Head of caudate nucleus (tissue), 42 donors: ENCODE measurements around the gene LDLR.

Source experiments
- DNase-seq, 42 donors: peaks; one replicate each; pipeline versions ENCODE4 v3.0.0 to v3.0.0-alpha.2; 2020 to 2021; ENCODE audit warnings: mixed read lengths in 7 of 42
- intact Hi-C: fragments of 100-400 bp; cut with DNase I; formaldehyde crosslinking; loops from one replicate; pipeline ENCODE4 v1.15.0; 2022

LDLR gene

DNA sequence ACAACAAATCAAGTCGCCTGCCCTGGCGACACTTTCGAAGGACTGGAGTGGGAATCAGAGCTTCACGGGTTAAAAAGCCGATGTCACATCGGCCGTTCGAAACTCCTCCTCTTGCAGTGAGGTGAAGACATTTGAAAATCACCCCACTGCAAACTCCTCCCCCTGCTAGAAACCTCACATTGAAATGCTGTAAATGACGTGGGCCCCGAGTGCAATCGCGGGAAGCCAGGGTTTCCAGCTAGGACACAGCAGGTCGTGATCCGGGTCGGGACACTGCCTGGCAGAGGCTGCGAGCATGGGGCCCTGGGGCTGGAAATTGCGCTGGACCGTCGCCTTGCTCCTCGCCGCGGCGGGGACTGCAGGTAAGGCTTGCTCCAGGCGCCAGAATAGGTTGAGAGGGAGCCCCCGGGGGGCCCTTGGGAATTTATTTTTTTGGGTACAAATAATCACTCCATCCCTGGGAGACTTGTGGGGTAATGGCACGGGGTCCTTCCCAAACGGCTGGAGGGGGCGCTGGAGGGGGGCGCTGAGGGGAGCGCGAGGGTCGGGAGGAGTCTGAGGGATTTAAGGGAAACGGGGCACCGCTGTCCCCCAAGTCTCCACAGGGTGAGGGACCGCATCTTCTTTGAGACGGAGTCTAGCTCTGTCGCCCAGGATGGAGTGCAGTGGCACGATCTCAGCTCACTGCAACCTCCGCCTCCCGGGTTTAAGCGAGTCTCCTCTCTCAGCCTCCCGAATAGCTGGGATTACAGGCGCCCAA, at the start of gene LDLR:
Gene LDLR, plus strand, starts transcription at position 210 of the 760 bp plus-strand sequence. Its CDS starts 86 bp downstream, at position 296.
- intact Hi-C loops, result no loop called here
- peak in 39 of 42 donors; percentile 15 to 79 (median 47) for DNase-seq

- intact Hi-C loops, result no loop called here
- no peak for DNase-seq
Measured at GRCh38 chr19:11041194-11041593, 48.1 kb upstream of the LDLR start.

- no peak for DNase-seq
Measured at GRCh38 chr19:11041966-11042627, 47.2 kb upstream of the LDLR start.

GRCh38 chr19:11044431-11044830, 44.8 kb upstream of the LDLR start:
- intact Hi-C loops, result no loop called here

More at GRCh38 chr19:11041966-11042627, 47.2 kb upstream of the LDLR start:
- intact Hi-C loops, result no loop called here

GRCh38 chr19:11045536-11045935, 43.7 kb upstream of the LDLR start:
- no peak for DNase-seq
- intact Hi-C loops, result no loop called here

More at GRCh38 chr19:11044431-11044830, 44.8 kb upstream of the LDLR start:
- no peak for DNase-seq

GRCh38 chr19:11046605-11047354, 42.5 kb upstream of the LDLR start:
- intact Hi-C loops, result no loop called here
- no peak for DNase-seq

DNA sequence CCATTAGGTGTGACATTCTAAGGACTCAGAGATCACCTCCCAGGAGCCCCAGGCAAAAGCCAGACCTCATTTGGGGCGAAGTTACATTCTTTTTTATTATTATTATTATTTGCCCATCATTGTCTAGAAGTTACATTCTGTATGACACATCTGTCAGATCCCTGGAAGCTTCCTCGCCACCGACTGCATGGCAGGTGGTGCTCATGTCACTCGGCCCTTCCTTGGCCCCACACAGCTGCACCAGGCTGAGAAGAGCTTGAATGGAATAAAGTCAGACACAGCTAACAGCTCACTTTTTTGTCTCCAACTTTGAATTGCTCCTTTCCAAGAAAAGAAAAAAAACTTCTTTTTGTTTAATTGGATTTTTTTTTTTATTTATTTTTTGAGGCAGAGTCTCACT, 41.4 kb upstream of the LDLR start:
- no peak for DNase-seq
- intact Hi-C loops, result no loop called here

GRCh38 chr19:11050323-11051114, 38.7 kb upstream of the LDLR start:
- intact Hi-C loops, result no loop called here
- DNase-seq, result peak in 1 of 42 donors; percentile 17

GRCh38 chr19:11053817-11054195, 35.5 kb upstream of the LDLR start:
- DNase-seq, result no peak
- intact Hi-C loops, result no loop called here

DNA sequence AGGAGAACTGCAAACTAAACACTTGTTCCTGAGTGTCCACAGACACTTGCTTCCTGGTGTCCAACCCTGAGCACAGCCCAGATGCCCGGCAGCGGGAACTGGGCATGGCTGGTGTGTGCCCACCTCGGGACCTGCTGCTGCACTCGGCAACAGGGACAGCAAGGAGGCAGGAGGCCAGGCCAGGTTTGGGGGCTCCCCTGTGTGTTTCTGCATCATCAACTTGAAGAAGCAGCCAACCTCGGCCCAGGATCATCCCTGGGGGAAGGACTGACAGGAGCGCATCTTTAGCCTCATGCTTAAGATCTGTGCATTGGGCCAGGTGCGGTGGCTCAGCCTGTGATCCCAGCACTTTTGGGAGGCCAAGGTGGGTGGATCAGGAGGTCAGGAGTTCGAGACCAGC, 35.1 kb upstream of the LDLR start:
- DNase-seq, result no peak
- intact Hi-C loops, result no loop called here

GRCh38 chr19:11054628-11055027, 34.6 kb upstream of the LDLR start:
- intact Hi-C loops, result no loop called here
- no peak for DNase-seq

DNA sequence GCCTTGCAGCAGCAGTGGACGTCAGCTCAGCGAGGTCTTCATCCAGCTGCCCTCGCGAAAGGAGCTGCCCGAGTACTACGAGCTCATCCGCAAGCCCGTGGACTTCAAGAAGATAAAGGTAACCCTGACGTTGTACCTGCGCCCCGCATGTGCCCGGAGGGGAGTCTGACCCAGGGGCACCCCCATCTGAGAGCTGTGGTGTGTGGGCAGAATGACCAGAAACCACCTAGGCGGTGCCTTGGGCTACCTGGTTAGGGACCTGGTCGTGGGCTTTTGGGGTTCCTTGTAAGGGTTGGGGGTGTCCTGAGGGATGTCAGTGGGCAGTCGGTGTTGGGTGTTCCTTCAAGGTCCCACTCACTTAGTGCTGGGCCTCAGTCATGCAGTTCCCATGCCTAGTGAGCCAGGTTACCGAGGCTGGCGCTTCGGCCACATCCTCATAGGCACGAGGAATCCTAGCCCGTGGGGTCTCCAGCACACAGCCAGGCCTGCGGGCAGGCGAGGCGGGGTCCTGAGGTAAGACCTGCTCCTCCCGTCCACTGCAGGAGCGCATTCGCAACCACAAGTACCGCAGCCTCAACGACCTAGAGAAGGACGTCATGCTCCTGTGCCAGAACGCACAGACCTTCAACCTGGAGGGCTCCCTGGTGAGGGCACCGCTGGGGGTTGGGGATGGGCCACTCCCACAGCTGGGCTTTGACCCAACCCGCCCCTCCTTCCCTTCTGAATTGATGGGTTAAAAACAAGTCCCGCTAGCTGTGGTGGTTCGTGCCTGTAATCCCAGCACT, 30.8 kb upstream of the LDLR start:
- DNase-seq, result no peak

DNA sequence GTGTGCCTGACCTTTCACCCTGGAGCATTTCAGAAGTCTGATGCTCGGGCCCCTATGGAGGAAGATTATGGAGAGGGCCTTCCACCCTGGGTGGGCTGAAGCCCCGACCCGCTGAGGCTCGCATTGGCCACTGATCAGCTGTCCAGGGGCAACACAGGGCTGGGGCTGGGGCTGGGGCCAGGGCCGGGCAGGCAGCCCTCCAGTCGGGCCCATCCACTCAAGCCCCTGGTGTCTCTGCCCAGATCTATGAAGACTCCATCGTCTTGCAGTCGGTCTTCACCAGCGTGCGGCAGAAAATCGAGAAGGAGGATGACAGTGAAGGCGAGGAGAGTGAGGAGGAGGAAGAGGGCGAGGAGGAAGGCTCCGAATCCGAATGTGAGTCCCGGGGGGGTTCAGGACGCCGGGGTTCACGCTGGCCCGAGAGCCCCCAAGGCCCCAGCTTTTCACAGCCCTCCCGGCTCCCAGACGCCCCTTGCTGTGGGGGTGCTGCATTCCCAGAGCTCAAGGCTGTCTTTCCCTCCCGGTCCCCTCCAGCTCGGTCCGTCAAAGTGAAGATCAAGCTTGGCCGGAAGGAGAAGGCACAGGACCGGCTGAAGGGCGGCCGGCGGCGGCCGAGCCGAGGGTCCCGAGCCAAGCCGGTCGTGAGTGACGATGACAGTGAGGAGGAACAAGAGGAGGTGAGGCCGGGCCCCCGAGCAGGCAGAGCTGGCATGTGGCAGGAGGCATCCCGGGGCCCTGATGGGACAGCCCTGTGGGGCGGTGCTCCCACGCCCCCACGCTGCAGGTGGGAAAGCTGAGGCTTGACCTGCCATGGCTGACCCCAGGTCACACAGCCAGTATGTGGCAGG, 29.5 kb upstream of the LDLR start:
- no peak for DNase-seq
- intact Hi-C loops, result no loop called here

More for the DNA sequence above, 30.8 kb upstream of the LDLR start:
- intact Hi-C loops, result no loop called here

DNA sequence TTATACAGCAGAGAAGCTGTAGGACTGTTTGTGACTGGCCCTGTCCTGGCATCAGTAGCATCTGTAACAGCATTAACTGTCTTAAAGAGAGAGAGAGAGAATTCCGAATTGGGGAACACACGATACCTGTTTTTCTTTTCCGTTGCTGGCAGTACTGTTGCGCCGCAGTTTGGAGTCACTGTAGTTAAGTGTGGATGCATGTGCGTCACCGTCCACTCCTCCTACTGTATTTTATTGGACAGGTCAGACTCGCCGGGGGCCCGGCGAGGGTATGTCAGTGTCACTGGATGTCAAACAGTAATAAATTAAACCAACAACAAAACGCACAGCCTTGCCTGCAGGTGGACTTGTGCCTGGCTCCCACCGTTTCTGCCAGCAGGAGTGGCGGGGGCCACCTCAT, 27.3 kb upstream of the LDLR start:
- intact Hi-C loops, result no loop called here
- no peak for DNase-seq

DNA sequence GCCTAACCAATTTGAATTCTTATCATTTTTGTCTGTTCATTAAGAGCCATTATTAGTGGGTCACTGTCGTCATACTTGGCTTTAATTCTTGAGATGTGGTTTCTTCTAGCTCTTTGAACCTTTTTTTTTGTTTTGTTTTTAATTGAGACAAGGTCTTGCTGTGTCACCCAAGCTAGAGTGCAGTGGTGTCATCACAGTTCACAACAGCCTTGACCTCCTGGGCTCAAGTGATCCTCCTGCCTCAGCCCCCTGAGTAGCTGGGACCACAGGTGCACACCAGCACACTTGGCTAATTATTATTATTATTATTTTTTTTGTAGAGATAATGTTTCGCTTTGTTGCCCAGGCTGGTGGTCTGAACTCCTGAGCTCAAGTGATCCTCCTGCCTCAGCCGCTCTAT, 25.8 kb upstream of the LDLR start:
- no peak for DNase-seq
- intact Hi-C loops, result no loop called here

GRCh38 chr19:11064831-11065303, 24.4 kb upstream of the LDLR start:
- intact Hi-C loops, result no loop called here
- DNase-seq, result peak in 8 of 42 donors; percentile 12 to 49 (median 38)

- intact Hi-C loops, result no loop called here
- no peak for DNase-seq
Measured at GRCh38 chr19:11066326-11066725, 22.9 kb upstream of the LDLR start.
